ENCODE results near the gene CXCR6. TPM values are rescaled to one million over a fixed set of nuclear protein-coding genes. Genes with fewer than 3 reads are reported as not detected.

CXCR6 gene
- total and polyA plus RNA-seq, 9 donors = 0.20 to 3.5 (median 0.55) TPM

DNA sequence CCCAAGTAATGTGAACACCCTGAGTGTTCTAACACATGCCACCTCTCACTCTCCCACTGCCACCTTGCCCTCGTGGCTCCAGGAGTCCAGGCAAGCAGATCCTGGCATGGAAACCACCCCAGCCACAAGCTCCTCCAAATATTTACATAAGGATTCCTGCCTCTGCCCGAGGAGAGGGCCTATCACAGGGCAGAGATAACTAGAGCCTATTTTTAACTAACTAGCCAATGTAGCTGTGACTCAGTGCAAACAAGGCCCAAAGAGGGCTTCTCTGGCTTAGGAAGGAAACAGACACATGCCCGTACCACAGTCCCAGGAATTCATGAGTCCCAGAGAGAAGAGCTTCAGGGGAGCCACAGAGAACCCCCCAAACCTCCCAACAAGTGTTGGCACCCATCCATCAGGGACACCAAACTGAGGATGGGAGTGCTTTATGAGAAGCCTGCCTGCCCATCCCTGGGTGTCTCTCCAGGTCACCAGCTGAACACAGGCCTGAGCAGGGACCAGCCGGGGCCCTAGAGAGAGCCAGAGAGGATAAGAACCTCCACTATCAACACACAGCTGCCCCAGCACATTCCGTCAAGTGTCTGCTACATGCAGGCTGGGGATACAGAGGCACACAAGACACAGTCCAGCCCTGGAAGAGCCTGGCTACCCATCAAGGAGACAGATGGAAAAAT lies 43.2 kb downstream of the CXCR6 start:
- Histone ChIP-seq H3K27me3 (no peaks in the 10 kb centered on the region), H3K4me3 (no peak overlapping the region), H3K9me3 (no peaks in the 10 kb centered on the region), H3K27ac (peak overlapping the region; percentile 23 to 83), H3K36me3 (no peaks in the 10 kb centered on the region), H3K4me1 (ENCODE audit: insufficient read depth) (peaks cover 59% of the 10 kb centered on the region)
- no peak for DNase-seq
- TF ChIP-seq, protein P1, sequence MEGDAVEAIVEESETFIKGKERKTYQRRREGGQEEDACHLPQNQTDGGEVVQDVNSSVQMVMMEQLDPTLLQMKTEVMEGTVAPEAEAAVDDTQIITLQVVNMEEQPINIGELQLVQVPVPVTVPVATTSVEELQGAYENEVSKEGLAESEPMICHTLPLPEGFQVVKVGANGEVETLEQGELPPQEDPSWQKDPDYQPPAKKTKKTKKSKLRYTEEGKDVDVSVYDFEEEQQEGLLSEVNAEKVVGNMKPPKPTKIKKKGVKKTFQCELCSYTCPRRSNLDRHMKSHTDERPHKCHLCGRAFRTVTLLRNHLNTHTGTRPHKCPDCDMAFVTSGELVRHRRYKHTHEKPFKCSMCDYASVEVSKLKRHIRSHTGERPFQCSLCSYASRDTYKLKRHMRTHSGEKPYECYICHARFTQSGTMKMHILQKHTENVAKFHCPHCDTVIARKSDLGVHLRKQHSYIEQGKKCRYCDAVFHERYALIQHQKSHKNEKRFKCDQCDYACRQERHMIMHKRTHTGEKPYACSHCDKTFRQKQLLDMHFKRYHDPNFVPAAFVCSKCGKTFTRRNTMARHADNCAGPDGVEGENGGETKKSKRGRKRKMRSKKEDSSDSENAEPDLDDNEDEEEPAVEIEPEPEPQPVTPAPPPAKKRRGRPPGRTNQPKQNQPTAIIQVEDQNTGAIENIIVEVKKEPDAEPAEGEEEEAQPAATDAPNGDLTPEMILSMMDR (IDR thresholded peaks at IDR 0.05) = no peak
- TF ChIP-seq POLR2A (IDR thresholded peaks at IDR 0.05) (no peak), EP300 (IDR thresholded peaks at IDR 0.05) (no peak)
- intact Hi-C loops (cut with DNase I) = no loop called here
- 20 to 52% (median 26%) methylated on average over 5 of the region's 5 CpGs for WGBS, 3 donors

- no peaks in the 10 kb centered on the region for H3K9me3 ChIP-seq
- no peak overlapping the region for H3K4me3 ChIP-seq
- 8 to 13% (median 8%) methylated on average over 8 of the region's 8 CpGs for WGBS, 3 donors
- peaks cover 62% of the 10 kb centered on the region for H3K4me1 ChIP-seq (ENCODE audit: insufficient read depth)
- TF ChIP-seq POLR2A (IDR thresholded peaks at IDR 0.05) (no peak), EP300 (IDR thresholded peaks at IDR 0.05) (no peak)
- TF ChIP-seq, protein P1 (IDR thresholded peaks at IDR 0.05) = no peak
- intact Hi-C loops (cut with DNase I) = no loop called here
- H3K36me3 ChIP-seq = no peaks in the 10 kb centered on the region
- H3K27me3 ChIP-seq = no peaks in the 10 kb centered on the region
- DNase-seq = peak; percentile 71 to 79 (median 76)
- H3K27ac ChIP-seq = peak overlapping the region in 1 of 2 donors; percentile 83
These were observed 44.4 kb downstream of the CXCR6 start for GRCh38 chr3:45987368-45988291.

- no peak for DNase-seq
- H3K4me1 ChIP-seq (ENCODE audit: insufficient read depth) = peaks cover 66% of the 10 kb centered on the region
- intact Hi-C loops (cut with DNase I) = no loop called here
- TF ChIP-seq, protein P1 (IDR thresholded peaks at IDR 0.05) = no peak
- TF ChIP-seq POLR2A (IDR thresholded peaks at IDR 0.05) = no peak
- TF ChIP-seq EP300 (IDR thresholded peaks at IDR 0.05) = no peak
- peak overlapping the region in 1 of 2 donors; percentile 83 for H3K27ac ChIP-seq
- H3K27me3 ChIP-seq = no peaks in the 10 kb centered on the region
- no peaks in the 10 kb centered on the region for H3K36me3 ChIP-seq
- 45 to 63% (median 56%) methylated on average over 4 of the region's 4 CpGs for WGBS, 3 donors
- no peak overlapping the region for H3K4me3 ChIP-seq
- no peaks in the 10 kb centered on the region for H3K9me3 ChIP-seq
These were observed 45.1 kb downstream of the CXCR6 start for GRCh38 chr3:45988362-45988761.

GRCh38 chr3:45988804-45989203 lies 45.5 kb downstream of the CXCR6 start:
- Histone ChIP-seq H3K36me3 (no peaks in the 10 kb centered on the region), H3K27ac (peak overlapping the region in 1 of 2 donors; percentile 83), H3K27me3 (no peaks in the 10 kb centered on the region), H3K9me3 (no peaks in the 10 kb centered on the region), H3K4me1 (ENCODE audit: insufficient read depth) (peaks cover 67% of the 10 kb centered on the region), H3K4me3 (no peak overlapping the region)
- intact Hi-C loops (cut with DNase I) = no loop called here
- 34 to 52% (median 50%) methylated on average over 2 of the region's 2 CpGs for WGBS, 3 donors
- no peak for TF ChIP-seq POLR2A (IDR thresholded peaks at IDR 0.05)
- no peak for TF ChIP-seq EP300 (IDR thresholded peaks at IDR 0.05)
- TF ChIP-seq, protein P1 (IDR thresholded peaks at IDR 0.05) = no peak
- DNase-seq = no peak
